SK-N-SH treated with all-trans-retinoic acid at 6 μM for 48 hours (cell line): ENCODE measurements around the gene CASTOR1.

Experiments
- ATAC-seq: fragments of 200-7000 bp; cut with Tn5 transposase; 3 replicates; pipeline ENCODE4 v1.9.1; 2020; ENCODE audit warnings: mild to moderate bottlenecking, moderate library complexity
- ARNTL ChIP-seq: fragments of 450-650 bp; formaldehyde crosslinking; IDR thresholded peaks from 2 replicates; pipeline ENCODE4 v1.5.0; 2020; ENCODE audit warnings: low read depth, mild to moderate bottlenecking, moderate library complexity, borderline replicate concordance
- BACH2 ChIP-seq: fragments of 250-450 bp; sonication (Bioruptor Pico); IDR thresholded peaks from 2 replicates; pipeline ENCODE4 v1.9.0; 2021; ENCODE audit warnings: mild to moderate bottlenecking, borderline replicate concordance
- ESRRG ChIP-seq: fragments of 250-450 bp; sonication (Bioruptor Pico); IDR thresholded peaks from 2 replicates; pipeline ENCODE4 v1.6.1; 2021; ENCODE audit warnings: mild to moderate bottlenecking
- GLIS3 ChIP-seq: fragments of 250-450 bp; sonication (Bioruptor Pico); IDR thresholded peaks from 2 replicates; pipeline ENCODE4 v1.5.0; 2020; ENCODE audit warnings: mild to moderate bottlenecking, moderate library complexity
- ISL1 ChIP-seq: fragments of 250-450 bp; sonication (Bioruptor Pico); IDR thresholded peaks from 2 replicates; pipeline ENCODE4 v2.1.2; 2022; ENCODE audit warnings: mild to moderate bottlenecking, moderate library complexity
- OSR1 ChIP-seq: fragments of 250-450 bp; sonication (Bioruptor Pico); IDR thresholded peaks from 2 replicates; pipeline ENCODE4 v1.8.0; 2022; ENCODE audit warnings: moderate library complexity, mild to moderate bottlenecking, inconsistent platforms
- POU6F1 ChIP-seq: fragments of 250-450 bp; sonication (Bioruptor Pico); IDR thresholded peaks from 2 replicates; pipeline ENCODE4 v1.8.0; 2021; ENCODE audit warnings: low read depth, mild to moderate bottlenecking, moderate library complexity, borderline replicate concordance
- PPARA ChIP-seq: fragments of 250-450 bp; sonication (Bioruptor Pico); IDR thresholded peaks from 2 replicates; pipeline ENCODE4 v1.5.0; 2020; ENCODE audit warnings: mild to moderate bottlenecking, borderline replicate concordance
- RARB ChIP-seq: fragments of 250-450 bp; sonication (Bioruptor Pico); IDR thresholded peaks from 2 replicates; pipeline ENCODE4 v1.8.0; 2021; ENCODE audit warnings: mild to moderate bottlenecking, moderate library complexity
- SNAI2 ChIP-seq: fragments of 250-450 bp; sonication (Bioruptor Pico); IDR thresholded peaks from 2 replicates; pipeline ENCODE4 v1.5.0; 2020; ENCODE audit warnings: mild to moderate bottlenecking, moderate library complexity
- TCF4 ChIP-seq: fragments of 250-450 bp; sonication (Bioruptor Pico); IDR thresholded peaks from 2 replicates; pipeline ENCODE4 v1.8.0; 2021; ENCODE audit warnings: mild to moderate bottlenecking, moderate library complexity, borderline replicate concordance
- TOX ChIP-seq: fragments of 250-450 bp; sonication (Bioruptor Pico); IDR thresholded peaks from 2 replicates; pipeline ENCODE4 v1.8.0; 2021; ENCODE audit warnings: mild to moderate bottlenecking, moderate library complexity, borderline replicate concordance
- ZC3H10 ChIP-seq: fragments of 250-450 bp; sonication (Bioruptor Pico); IDR thresholded peaks from 2 replicates; pipeline ENCODE4 v1.5.1; 2021; ENCODE audit warnings: mild to moderate bottlenecking, moderate library complexity
- ZFP3 ChIP-seq: fragments of 250-450 bp; sonication (Bioruptor Pico); IDR thresholded peaks from 2 replicates; pipeline ENCODE4 v1.5.0; 2020; ENCODE audit warnings: mild to moderate bottlenecking, moderate library complexity
- ZFP30 ChIP-seq: fragments of 450-650 bp; formaldehyde crosslinking; IDR thresholded peaks from 2 replicates; pipeline ENCODE4 v1.5.0; 2022; ENCODE audit warnings: mild to moderate bottlenecking, moderate library complexity
- ZNF565 ChIP-seq: fragments of 450-650 bp; formaldehyde crosslinking; conservative IDR thresholded peaks from 2 replicates; pipeline ENCODE4 v1.5.0; 2020; ENCODE audit warnings: low read depth, mild to moderate bottlenecking, moderate library complexity
- ZNF70 ChIP-seq: fragments of 450-650 bp; formaldehyde crosslinking; IDR thresholded peaks from 2 replicates; pipeline ENCODE4 v1.5.0; 2020; ENCODE audit warnings: mild to moderate bottlenecking, moderate library complexity
- ZNF8 ChIP-seq: fragments of 450-650 bp; formaldehyde crosslinking; IDR thresholded peaks from 2 replicates; pipeline ENCODE4 v1.5.0; 2020; ENCODE audit warnings: mild to moderate bottlenecking, moderate library complexity
- TF ChIP-seq, protein P1 (sequence below): fragments of 250-450 bp; sonication (Bioruptor Pico); IDR thresholded peaks from 2 replicates; pipeline ENCODE4 v1.5.1; 2020; ENCODE audit warnings: low read depth, mild to moderate bottlenecking, moderate library complexity
- TF ChIP-seq, protein P2 (sequence below): fragments of 250-450 bp; sonication (Bioruptor Pico); IDR thresholded peaks from 2 replicates; pipeline ENCODE4 v1.8.0; 2020; ENCODE audit warnings: mild to moderate bottlenecking, moderate library complexity, borderline replicate concordance
- TF ChIP-seq, protein P3 (sequence below): fragments of 250-450 bp; sonication (Bioruptor Pico); IDR thresholded peaks from 2 replicates; pipeline ENCODE4 v1.5.0; 2020; ENCODE audit warnings: mild to moderate bottlenecking, moderate library complexity

The CASTOR1 gene

DNA sequence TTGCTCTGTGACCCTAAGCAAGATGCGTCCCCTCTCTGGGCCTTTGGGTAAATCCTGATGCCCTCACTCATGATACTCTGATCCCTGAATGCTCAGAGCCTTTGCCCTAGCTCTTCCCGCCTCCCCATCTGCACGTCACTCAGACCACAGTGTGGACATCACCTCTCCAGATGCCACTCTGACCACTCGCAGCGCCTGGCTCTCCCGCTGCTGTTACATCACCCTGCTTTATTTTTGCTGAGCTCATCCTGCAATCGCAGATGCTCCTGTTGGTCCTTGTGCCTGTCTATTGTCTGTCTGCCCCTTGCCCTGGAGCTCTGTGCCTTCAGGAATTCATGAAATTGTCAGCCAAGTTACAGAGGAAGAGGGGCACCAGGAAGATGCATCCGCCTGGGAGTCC, 28.2 kb downstream of the CASTOR1 start:
- no peak for ATAC-seq
- no peak for TF ChIP-seq TCF4 (CRISPR knock-in tag)
- TF ChIP-seq ARNTL (CRISPR knock-in tag), result no peak
- TF ChIP-seq ESRRG, result no peak
- no peak for TF ChIP-seq ZFP3 (CRISPR knock-in tag)
- TF ChIP-seq, all 23 proteins: peak for 0

GRCh38 chr22:30260682-30261081, 28.6 kb downstream of the CASTOR1 start:
- TF ChIP-seq POU6F1 (CRISPR knock-in tag) (no peak), ZNF8 (CRISPR knock-in tag) (no peak)
- TF ChIP-seq, protein P1, sequence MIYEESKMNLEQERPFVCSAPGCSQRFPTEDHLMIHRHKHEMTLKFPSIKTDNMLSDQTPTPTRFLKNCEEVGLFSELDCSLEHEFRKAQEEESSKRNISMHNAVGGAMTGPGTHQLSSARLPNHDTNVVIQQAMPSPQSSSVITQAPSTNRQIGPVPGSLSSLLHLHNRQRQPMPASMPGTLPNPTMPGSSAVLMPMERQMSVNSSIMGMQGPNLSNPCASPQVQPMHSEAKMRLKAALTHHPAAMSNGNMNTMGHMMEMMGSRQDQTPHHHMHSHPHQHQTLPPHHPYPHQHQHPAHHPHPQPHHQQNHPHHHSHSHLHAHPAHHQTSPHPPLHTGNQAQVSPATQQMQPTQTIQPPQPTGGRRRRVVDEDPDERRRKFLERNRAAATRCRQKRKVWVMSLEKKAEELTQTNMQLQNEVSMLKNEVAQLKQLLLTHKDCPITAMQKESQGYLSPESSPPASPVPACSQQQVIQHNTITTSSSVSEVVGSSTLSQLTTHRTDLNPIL, result no peak
- ATAC-seq, result no peak

DNA sequence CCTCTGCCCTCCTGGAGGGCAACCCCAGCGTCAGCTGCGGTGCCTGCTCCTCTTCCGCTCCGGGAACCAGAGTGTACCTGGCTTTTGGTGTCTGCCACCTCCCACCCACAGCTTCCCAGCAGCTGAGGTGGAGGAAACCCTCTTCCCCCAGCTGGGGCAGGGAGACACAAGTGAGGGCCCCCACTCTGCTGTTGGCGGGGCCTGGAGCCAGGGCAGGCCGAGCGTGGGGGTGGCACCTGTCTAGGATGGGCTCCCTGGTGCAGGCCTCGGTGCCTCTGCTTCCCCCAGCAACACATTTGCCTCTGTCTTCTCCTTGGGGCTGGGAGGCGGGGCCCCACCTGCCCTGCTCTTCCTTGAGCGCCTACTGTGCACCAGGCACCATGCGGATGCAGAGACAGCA, 29.0 kb downstream of the CASTOR1 start:
- TF ChIP-seq ARNTL (CRISPR knock-in tag), result no peak
- TF ChIP-seq ISL1 (CRISPR knock-in tag), result no peak
- TF ChIP-seq, protein P2, sequence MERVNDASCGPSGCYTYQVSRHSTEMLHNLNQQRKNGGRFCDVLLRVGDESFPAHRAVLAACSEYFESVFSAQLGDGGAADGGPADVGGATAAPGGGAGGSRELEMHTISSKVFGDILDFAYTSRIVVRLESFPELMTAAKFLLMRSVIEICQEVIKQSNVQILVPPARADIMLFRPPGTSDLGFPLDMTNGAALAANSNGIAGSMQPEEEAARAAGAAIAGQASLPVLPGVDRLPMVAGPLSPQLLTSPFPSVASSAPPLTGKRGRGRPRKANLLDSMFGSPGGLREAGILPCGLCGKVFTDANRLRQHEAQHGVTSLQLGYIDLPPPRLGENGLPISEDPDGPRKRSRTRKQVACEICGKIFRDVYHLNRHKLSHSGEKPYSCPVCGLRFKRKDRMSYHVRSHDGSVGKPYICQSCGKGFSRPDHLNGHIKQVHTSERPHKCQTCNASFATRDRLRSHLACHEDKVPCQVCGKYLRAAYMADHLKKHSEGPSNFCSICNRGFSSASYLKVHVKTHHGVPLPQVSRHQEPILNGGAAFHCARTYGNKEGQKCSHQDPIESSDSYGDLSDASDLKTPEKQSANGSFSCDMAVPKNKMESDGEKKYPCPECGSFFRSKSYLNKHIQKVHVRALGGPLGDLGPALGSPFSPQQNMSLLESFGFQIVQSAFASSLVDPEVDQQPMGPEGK (CRISPR knock-in tag), result no peak
- no peak for TF ChIP-seq ZFP3 (CRISPR knock-in tag)
- TF ChIP-seq, protein P3, sequence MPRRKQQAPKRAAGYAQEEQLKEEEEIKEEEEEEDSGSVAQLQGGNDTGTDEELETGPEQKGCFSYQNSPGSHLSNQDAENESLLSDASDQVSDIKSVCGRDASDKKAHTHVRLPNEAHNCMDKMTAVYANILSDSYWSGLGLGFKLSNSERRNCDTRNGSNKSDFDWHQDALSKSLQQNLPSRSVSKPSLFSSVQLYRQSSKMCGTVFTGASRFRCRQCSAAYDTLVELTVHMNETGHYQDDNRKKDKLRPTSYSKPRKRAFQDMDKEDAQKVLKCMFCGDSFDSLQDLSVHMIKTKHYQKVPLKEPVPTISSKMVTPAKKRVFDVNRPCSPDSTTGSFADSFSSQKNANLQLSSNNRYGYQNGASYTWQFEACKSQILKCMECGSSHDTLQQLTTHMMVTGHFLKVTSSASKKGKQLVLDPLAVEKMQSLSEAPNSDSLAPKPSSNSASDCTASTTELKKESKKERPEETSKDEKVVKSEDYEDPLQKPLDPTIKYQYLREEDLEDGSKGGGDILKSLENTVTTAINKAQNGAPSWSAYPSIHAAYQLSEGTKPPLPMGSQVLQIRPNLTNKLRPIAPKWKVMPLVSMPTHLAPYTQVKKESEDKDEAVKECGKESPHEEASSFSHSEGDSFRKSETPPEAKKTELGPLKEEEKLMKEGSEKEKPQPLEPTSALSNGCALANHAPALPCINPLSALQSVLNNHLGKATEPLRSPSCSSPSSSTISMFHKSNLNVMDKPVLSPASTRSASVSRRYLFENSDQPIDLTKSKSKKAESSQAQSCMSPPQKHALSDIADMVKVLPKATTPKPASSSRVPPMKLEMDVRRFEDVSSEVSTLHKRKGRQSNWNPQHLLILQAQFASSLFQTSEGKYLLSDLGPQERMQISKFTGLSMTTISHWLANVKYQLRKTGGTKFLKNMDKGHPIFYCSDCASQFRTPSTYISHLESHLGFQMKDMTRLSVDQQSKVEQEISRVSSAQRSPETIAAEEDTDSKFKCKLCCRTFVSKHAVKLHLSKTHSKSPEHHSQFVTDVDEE, result no peak
- no peak for TF ChIP-seq PPARA (CRISPR knock-in tag)
- TF ChIP-seq OSR1 (CRISPR knock-in tag), result no peak
- TF ChIP-seq ZNF70 (CRISPR knock-in tag), result no peak
- no peak for TF ChIP-seq RARB (CRISPR knock-in tag)
- TF ChIP-seq GLIS3 (CRISPR knock-in tag), result no peak
- no peak for TF ChIP-seq ZC3H10 (CRISPR knock-in tag)
- no peak for TF ChIP-seq ZNF8 (CRISPR knock-in tag)
- TF ChIP-seq POU6F1 (CRISPR knock-in tag), result no peak
- TF ChIP-seq TOX (CRISPR knock-in tag), result no peak
- TF ChIP-seq, protein P1, result no peak
- TF ChIP-seq ZFP30 (CRISPR knock-in tag), result no peak
- TF ChIP-seq TCF4 (CRISPR knock-in tag), result no peak
- TF ChIP-seq ZNF565, result no peak
- TF ChIP-seq BACH2 (CRISPR knock-in tag), result no peak
- no peak for TF ChIP-seq SNAI2
- ATAC-seq, result no peak
